KBM-7 (cell line): ENCODE measurements around the gene CAMKMT.

ENCODE experiments used
- DNase-seq: peaks from one replicate; pipeline ENCODE4 v3.0.0-alpha.2; 2015
- in situ Hi-C: fragments of 300-500 bp; cut with MboI; formaldehyde crosslinking; loops from 2 replicates; pipeline ENCODE4 v1.14.3; 2020; ENCODE audit warnings: low sequenced_read_pairs, low pct_unique_long_range_greater_than_20kb, mixed read lengths

CAMKMT gene

GRCh38 chr2:44819061-44819460 lies 457.3 kb downstream of the CAMKMT start:
- DNase-seq: no peak
- in situ Hi-C loops: no loop called here

GRCh38 chr2:44821500-44821899 lies 459.8 kb downstream of the CAMKMT start:
- DNase-seq: no peak
- in situ Hi-C loops: no loop called here

DNA sequence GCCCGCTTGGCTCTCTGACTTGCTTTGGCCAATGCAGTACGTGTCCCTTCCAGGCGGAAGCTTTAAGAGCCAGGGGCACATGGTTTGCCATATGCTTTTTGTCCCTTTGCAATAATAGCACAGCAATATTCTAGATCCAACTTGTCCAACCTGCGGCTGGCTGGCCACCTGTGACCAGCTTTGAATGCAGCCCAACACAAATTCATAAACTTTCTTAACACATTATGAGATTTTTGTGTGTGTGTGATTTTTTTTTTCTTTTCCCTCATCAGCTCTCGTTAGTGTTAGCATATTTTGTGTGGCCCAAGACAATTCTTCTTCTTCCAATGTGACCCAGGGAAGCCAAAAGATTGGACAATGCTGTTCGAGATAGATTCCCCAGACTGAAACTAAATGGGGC lies 460.4 kb downstream of the CAMKMT start:
- no peak for DNase-seq
- in situ Hi-C loops: no loop called here
